Transverse colon (tissue), 4 donors: ENCODE data around the gene CSNK2A1.

Experiments used
- POLR2AphosphoS5 ChIP-seq, 3 donors: sonication (generic); formaldehyde crosslinking; IDR thresholded peaks; one replicate each; pipeline ENCODE4 v1.6.1; 2016; ENCODE audit warnings: antibody characterized with exemption in 3 of 3
- TF ChIP-seq, protein P1 (sequence below), 5 experiments: fragments of 200-600 bp in 3 of 5; fragments of 450-650 bp in 2 of 5; sonication (generic) in 3 of 5; IDR thresholded peaks; 1 replicate in 2 of 5; 2 replicates in 3 of 5; pipeline ENCODE4 v1.5.1; 2016 to 2017; ENCODE audit warnings: antibody characterized with exemption in 5 of 5, inconsistent platforms in 3 of 5, mild to moderate bottlenecking in 2 of 5, moderate library complexity in 1 of 5

DNA sequence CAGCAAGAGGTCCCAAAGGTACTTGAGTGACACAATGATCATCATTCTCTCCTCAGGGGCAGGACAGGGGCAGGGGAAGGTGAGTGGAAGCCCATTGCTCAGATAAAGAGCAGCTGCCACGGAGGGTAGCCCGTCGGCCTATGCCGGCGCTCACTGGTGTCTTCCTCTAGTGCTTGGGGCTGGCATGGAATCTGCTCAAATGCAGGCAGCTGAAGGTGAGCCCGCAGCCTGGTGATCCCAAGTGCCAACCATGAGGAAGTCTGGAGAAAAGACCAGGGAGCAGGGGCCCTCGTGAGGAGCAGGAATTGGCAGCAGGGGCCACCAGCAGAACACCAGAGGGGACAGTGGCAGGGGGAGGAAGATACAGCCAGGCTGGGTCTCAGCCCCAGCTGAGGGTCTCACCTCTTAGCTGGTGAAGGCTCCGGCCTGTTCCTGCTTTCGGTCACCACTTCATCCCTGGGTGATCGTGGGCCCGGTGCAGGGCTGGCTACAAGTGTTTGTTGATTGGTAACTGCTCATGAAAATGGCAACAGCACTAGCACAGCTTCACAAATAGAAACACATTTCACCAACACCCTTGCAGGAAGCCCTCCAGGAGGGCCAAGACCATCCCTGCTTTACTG, 110.8 kb downstream of the CSNK2A1 start:
- TF ChIP-seq POLR2AphosphoS5 (IDR thresholded peaks at IDR 0.05) = no peak
- TF ChIP-seq, protein P1, sequence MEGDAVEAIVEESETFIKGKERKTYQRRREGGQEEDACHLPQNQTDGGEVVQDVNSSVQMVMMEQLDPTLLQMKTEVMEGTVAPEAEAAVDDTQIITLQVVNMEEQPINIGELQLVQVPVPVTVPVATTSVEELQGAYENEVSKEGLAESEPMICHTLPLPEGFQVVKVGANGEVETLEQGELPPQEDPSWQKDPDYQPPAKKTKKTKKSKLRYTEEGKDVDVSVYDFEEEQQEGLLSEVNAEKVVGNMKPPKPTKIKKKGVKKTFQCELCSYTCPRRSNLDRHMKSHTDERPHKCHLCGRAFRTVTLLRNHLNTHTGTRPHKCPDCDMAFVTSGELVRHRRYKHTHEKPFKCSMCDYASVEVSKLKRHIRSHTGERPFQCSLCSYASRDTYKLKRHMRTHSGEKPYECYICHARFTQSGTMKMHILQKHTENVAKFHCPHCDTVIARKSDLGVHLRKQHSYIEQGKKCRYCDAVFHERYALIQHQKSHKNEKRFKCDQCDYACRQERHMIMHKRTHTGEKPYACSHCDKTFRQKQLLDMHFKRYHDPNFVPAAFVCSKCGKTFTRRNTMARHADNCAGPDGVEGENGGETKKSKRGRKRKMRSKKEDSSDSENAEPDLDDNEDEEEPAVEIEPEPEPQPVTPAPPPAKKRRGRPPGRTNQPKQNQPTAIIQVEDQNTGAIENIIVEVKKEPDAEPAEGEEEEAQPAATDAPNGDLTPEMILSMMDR (IDR thresholded peaks at IDR 0.05) = no peak
